Fibroblast of skin of left quadriceps (primary cell): ENCODE data around the gene SLC25A33.

Experiments used
- DNase-seq, 2 experiments: peaks; one replicate each; pipeline ENCODE4 v3.0.0-alpha.2; 2013; ENCODE audit warnings: low read depth in 2 of 2

The SLC25A33 gene

GRCh38 chr1:9600861-9601834 is 61.9 kb downstream of the SLC25A33 start:
- no peak for DNase-seq

GRCh38 chr1:9601942-9602793 is 62.9 kb downstream of the SLC25A33 start:
- no peak for DNase-seq

- no peak for DNase-seq
Observed at GRCh38 chr1:9602794-9603167, 63.5 kb downstream of the SLC25A33 start.

GRCh38 chr1:9603307-9603706 is 64.0 kb downstream of the SLC25A33 start:
- no peak for DNase-seq

- DNase-seq, result no peak
Observed at GRCh38 chr1:9603766-9604753, 64.8 kb downstream of the SLC25A33 start.

GRCh38 chr1:9604836-9605235 is 65.6 kb downstream of the SLC25A33 start:
- no peak for DNase-seq

GRCh38 chr1:9605946-9606455 is 66.7 kb downstream of the SLC25A33 start:
- DNase-seq, result no peak

- no peak for DNase-seq
Observed at GRCh38 chr1:9606458-9606857, 67.2 kb downstream of the SLC25A33 start.

- DNase-seq, result no peak
Observed at GRCh38 chr1:9606948-9607347, 67.7 kb downstream of the SLC25A33 start.

GRCh38 chr1:9607352-9607751 is 68.1 kb downstream of the SLC25A33 start:
- no peak for DNase-seq

- no peak for DNase-seq
Observed at GRCh38 chr1:9609998-9610397, 70.7 kb downstream of the SLC25A33 start.

- DNase-seq, result no peak
Observed at GRCh38 chr1:9610548-9610947, 71.3 kb downstream of the SLC25A33 start.

GRCh38 chr1:9611716-9612115 is 72.5 kb downstream of the SLC25A33 start:
- no peak for DNase-seq

- DNase-seq, result no peak
Observed at GRCh38 chr1:9612162-9612845, 73.0 kb downstream of the SLC25A33 start.

GRCh38 chr1:9612871-9613624 is 73.8 kb downstream of the SLC25A33 start:
- no peak for DNase-seq

GRCh38 chr1:9613625-9614299 is 74.5 kb downstream of the SLC25A33 start:
- no peak for DNase-seq

- no peak for DNase-seq
Observed at GRCh38 chr1:9615316-9616063, 76.2 kb downstream of the SLC25A33 start.

GRCh38 chr1:9618909-9619679 is 79.8 kb downstream of the SLC25A33 start:
- no peak for DNase-seq
